GM19438 (cell line): ENCODE data around the gene NEK10.
A peak's percentile ranks its signal among the peaks of the same experiment; 100 is the strongest.

Source experiments
- ATAC-seq: cut with Tn5 transposase; IDR thresholded peaks from one replicate; pipeline ENCODE4 v1.9.1; 2021; ENCODE audit warnings: low read depth; ENCODE audit not compliant: unreplicated experiment

NEK10 gene

GRCh38 chr3:27252646-27253045, 116.5 kb downstream of the NEK10 start:
- no peak for ATAC-seq

- no peak for ATAC-seq
Observed at GRCh38 chr3:27244374-27244773, 124.8 kb downstream of the NEK10 start.

GRCh38 chr3:27239951-27240350, 129.2 kb downstream of the NEK10 start:
- ATAC-seq = no peak

GRCh38 chr3:27228805-27229204, 140.4 kb downstream of the NEK10 start:
- ATAC-seq = no peak

GRCh38 chr3:27224197-27224596, 145.0 kb downstream of the NEK10 start:
- no peak for ATAC-seq

GRCh38 chr3:27221264-27221932, 147.8 kb downstream of the NEK10 start:
- ATAC-seq = no peak

- no peak for ATAC-seq
Observed at GRCh38 chr3:27220166-27220565, 149.0 kb downstream of the NEK10 start.

GRCh38 chr3:27219127-27219845, 149.9 kb downstream of the NEK10 start:
- no peak for ATAC-seq

GRCh38 chr3:27216955-27217552, 152.1 kb downstream of the NEK10 start:
- ATAC-seq = no peak

- ATAC-seq = no peak
Observed at GRCh38 chr3:27216295-27216855, 152.8 kb downstream of the NEK10 start.

GRCh38 chr3:27213450-27213849, 155.7 kb downstream of the NEK10 start:
- ATAC-seq = no peak

GRCh38 chr3:27209617-27210264, 159.4 kb downstream of the NEK10 start:
- ATAC-seq = peak; percentile 74

GRCh38 chr3:27208961-27209616, 160.1 kb downstream of the NEK10 start:
- ATAC-seq = no peak

GRCh38 chr3:27202959-27203358, 166.2 kb downstream of the NEK10 start:
- no peak for ATAC-seq

- ATAC-seq = no peak
Observed at GRCh38 chr3:27201492-27201891, 167.7 kb downstream of the NEK10 start.

GRCh38 chr3:27200721-27201489, 168.3 kb downstream of the NEK10 start:
- ATAC-seq = no peak

- ATAC-seq = no peak
Observed at GRCh38 chr3:27194861-27195483, 174.2 kb downstream of the NEK10 start.

- no peak for ATAC-seq
Observed at GRCh38 chr3:27193056-27193455, 176.1 kb downstream of the NEK10 start.

- no peak for ATAC-seq
Observed at GRCh38 chr3:27186013-27186412, 183.2 kb downstream of the NEK10 start.
